Heart right ventricle (tissue), 16 donors: ENCODE data around the gene ITIH4. TPM values are rescaled to one million over a fixed set of nuclear protein-coding genes. Genes with fewer than 3 reads are reported as not detected.

ENCODE experiments used
- ATAC-seq, 8 donors: fragments of 200-7000 bp; cut with Tn5 transposase; one replicate each; pipeline ENCODE4 v1.9.1; 2020; ENCODE audit warnings: mild to moderate bottlenecking in 8 of 8, moderate library complexity in 8 of 8, moderate number of reproducible peaks in 1 of 8
- DNase-seq, 2 donors: peaks; one replicate each; pipeline ENCODE4 v3.0.0-alpha.2; 2020
- H3K27ac ChIP-seq, 10 donors: fragments of 200-600 bp; sonication (generic) in 2 of 10; one replicate each; pipeline versions ENCODE4 v1.5.0 to v1.8.0; 2020 to 2022; ENCODE audit warnings: mild to moderate bottlenecking in 3 of 10
- H3K27me3 ChIP-seq, 7 donors: fragments of 200-600 bp; one replicate each; pipeline ENCODE4 v1.8.0; 2021 to 2022; ENCODE audit warnings: mild to moderate bottlenecking in 2 of 7
- H3K36me3 ChIP-seq, 9 donors: fragments of 200-600 bp; sonication (generic) in 1 of 9; one replicate each; pipeline versions ENCODE4 v1.5.0 to v1.8.0; 2020 to 2022; ENCODE audit warnings: mild to moderate bottlenecking in 2 of 9
- H3K4me1 ChIP-seq, 9 donors: fragments of 200-600 bp; sonication (generic) in 1 of 9; one replicate each; pipeline versions ENCODE4 v1.5.0 to v1.8.0; 2020 to 2022; ENCODE audit warnings: mild to moderate bottlenecking in 4 of 9
- H3K4me3 ChIP-seq, 10 donors: fragments of 200-600 bp; sonication (generic) in 2 of 10; one replicate each; pipeline versions ENCODE4 v1.5.0 to v1.8.0; 2020 to 2022; ENCODE audit warnings: mild to moderate bottlenecking in 7 of 10, moderate library complexity in 2 of 10
- H3K9me3 ChIP-seq, 11 donors: fragments of 200-600 bp in 10 of 11; sonication (generic) in 2 of 11; one replicate each; pipeline versions ENCODE4 v1.5.0 to v1.8.0; 2013 to 2022; ENCODE audit warnings: mild to moderate bottlenecking in 2 of 11, control low read depth in 1 of 11, moderate library complexity in 1 of 11
- CTCF ChIP-seq, 9 donors: fragments of 200-600 bp; sonication (generic) in 2 of 9; IDR thresholded peaks; one replicate each; pipeline versions ENCODE4 v1.5.0 to v1.8.0; 2021 to 2022; ENCODE audit warnings: antibody characterized with exemption in 9 of 9, mild to moderate bottlenecking in 5 of 9, moderate library complexity in 1 of 9
- WGBS, 2 donors: extraction: QIAGEN DNeasy Blood & Tissue Kit; methylation state at CpG; one replicate each; pipeline ENCODE4 v1.1.7; 2013; ENCODE audit warnings: inconsistent platforms in 1 of 2; 5-methylcytosine and 5-hydroxymethylcytosine counted together
- intact Hi-C, 10 donors: fragments of 100-400 bp; cut with DNase I; formaldehyde crosslinking; loops; one replicate each; pipeline versions ENCODE4 v1.11.1 to v1.14.2; 2022
- microRNA-seq, 2 donors: library from miRNA; unstranded; fragments of <30 nt; microRNA quantifications; one replicate each; pipeline ENCODE4 v1.2.0, GENCODE V29; 2021
- polyA plus RNA-seq, 2 donors: library from polyadenylated mRNA; stranded (reverse); fragments of 200-250 nt; gene quantifications; one replicate each; pipeline ENCODE4 v1.2.3, GENCODE V29; 2013
- total RNA-seq, 10 donors: library from RNA; stranded (reverse); fragmentation: NEBNext Ultra II Directional in 3 of 10; extraction: Animal tissue kit (Norgen Biotek cat#: 25700) in 3 of 10; gene quantifications; one replicate each; pipeline versions ENCODE4 v1.2.1 to v1.2.4, GENCODE V29; 2021 to 2023
- donor health status: Arrhythmogenic right ventricular cardiomyopathy.
- donor health status: ischemic (EF 13 %, LVEDD 7.1; RV severe dilation, severe dysfunction).
- donor health status: healthy with polysubstance abuse.
- donor health status: DM: no; HTN: yes; CAD: no.
- donor health status: DM: no; HTN: no; CAD: no.
- donor health status: ischemic (EF 25% LVEDD 6.9; RV normal size, moderate dysfunction).
- donor health status: ischemic (EF 25% LVEDD 5.7; RV mildly dilated, moderate dysfunction).
- donor health status: healthy.
- donor health status: DM: yes; HTN: yes; CAD: no.
- donor health status: Ischemic cardiomyopathy.
- donor health status: ischemic (EF 35%, LVEDD 5.7; RV mildly dilated, moderate dysfunction).
- donor health status: nonischemic (EF 11% LVEDD 7.7; RV severe dilation, severe dysfunction).
- donor health status: DM: yes; HTN: yes; CAD: no.
- donor health status: PGD.
- donor health status: ischemic (EF 29% LVEDD 5.4; RV normal size, mild dysfunction).
- donor health status: nonischemic (EF 23%, LVEDD 6.1; RV moderate dilation, normal function).

Gene ITIH4
- total and polyA plus RNA-seq, 12 donors: 1.5 to 17.9 (median 4.3) TPM

- no peak for DNase-seq
Observed at GRCh38 chr3:52763466-52763865, 67.0 kb downstream of the ITIH4 start.

More at GRCh38 chr3:52763466-52763865, 67.0 kb downstream of the ITIH4 start:
- no peak for TF ChIP-seq CTCF (IDR thresholded peaks at IDR 0.05)
- no peak overlapping the region for H3K4me3 ChIP-seq
- peaks cover 0 to 100% (median 46%) of the 10 kb centered on the region in 9 donors for H3K36me3 ChIP-seq
- no peaks in the 10 kb centered on the region for H3K27me3 ChIP-seq
- peak overlapping the region in 6 of 10 donors; percentile 9 to 77 (median 18) for H3K27ac ChIP-seq
- peak in 4 of 8 donors; percentile 47 to 89 (median 82) for ATAC-seq
- intact Hi-C loops: loop anchor here in 1 of 10 donors (10.0 kb wide), 1 partner anchor 121 kb away; no protein-coding TSS in a partner anchor
- 69 to 71% methylated on average over 2 of the region's 2 CpGs for WGBS, 2 donors
- peaks cover 0 to 27% (median 0%) of the 10 kb centered on the region in 9 donors for H3K4me1 ChIP-seq
- H3K9me3 ChIP-seq: no peaks in the 10 kb centered on the region

Small RNA genes lying within 50 kb of the gene (microRNA-seq; reads per million reads assigned to microRNA genes)
- gene MIR8064: 0 reads per million in 2 donors

Other genes starting within 250 kb of the ITIH4 start
- 10 to 100 TPM; 41.6 to 63.9 (median 51.7) TPM for gene PBRM1, start 144.8 kb downstream of the ITIH4 start, total RNA-seq
- gene PBRM1, start 144.8 kb downstream of the ITIH4 start, polyA plus RNA-seq: 1 to 10 TPM; 6.0 to 8.0 TPM
- gene GNL3, start 144.6 kb downstream of the ITIH4 start, total RNA-seq: 10 to 100 TPM; 20.6 to 45.1 (median 25.7) TPM
- gene GNL3, start 144.6 kb downstream of the ITIH4 start, polyA plus RNA-seq: 10 to 100 TPM; 39.4 to 60.4 TPM
- 10 to 100 TPM; 23.0 to 31.9 (median 28.4) TPM for gene GLT8D1, start 124.9 kb downstream of the ITIH4 start, total RNA-seq
- 10 to 100 TPM; 30.1 to 37.9 TPM for gene GLT8D1, start 124.9 kb downstream of the ITIH4 start, polyA plus RNA-seq
- gene SPCS1, start 124.6 kb downstream of the ITIH4 start, total RNA-seq: 10 to 100 TPM; 74.3 to 97.6 (median 82.2) TPM
- gene SPCS1, start 124.6 kb downstream of the ITIH4 start, polyA plus RNA-seq: 100 to 1,000 TPM in 1 of 2 donors, 10 to 100 TPM in 1; 21.7 to 122 TPM
- 10 to 100 TPM; 12.9 to 21.4 (median 17.2) TPM for gene NEK4, start 59.7 kb downstream of the ITIH4 start, total RNA-seq
- 1 to 10 TPM; 4.6 to 5.0 TPM for gene NEK4, start 59.7 kb downstream of the ITIH4 start, polyA plus RNA-seq
- not detected for gene ITIH1, start 53.1 kb downstream of the ITIH4 start, total RNA-seq
- gene ITIH1, start 53.1 kb downstream of the ITIH4 start, polyA plus RNA-seq: under 1 TPM in 1 of 2 donors, not detected in 1; 0.13 TPM
- gene ITIH3, start 35.9 kb downstream of the ITIH4 start, total RNA-seq: under 1 TPM; 0.13 to 0.97 (median 0.41) TPM
- 1 to 10 TPM; 1.0 to 1.3 TPM for gene ITIH3, start 35.9 kb downstream of the ITIH4 start, polyA plus RNA-seq
- 10 to 100 TPM; 13.0 to 91.1 (median 37.5) TPM for gene MUSTN1, start 4.3 kb upstream of the ITIH4 start, total RNA-seq
- 100 to 1,000 TPM in 1 of 2 donors, 10 to 100 TPM in 1; 59.6 to 182 TPM for gene MUSTN1, start 4.3 kb upstream of the ITIH4 start, polyA plus RNA-seq
- 1 to 10 TPM; 4.0 to 9.7 (median 7.3) TPM for gene STIMATE, start 66.9 kb upstream of the ITIH4 start, total RNA-seq
- 1 to 10 TPM; 4.4 to 7.2 TPM for gene STIMATE, start 66.9 kb upstream of the ITIH4 start, polyA plus RNA-seq
- gene SFMBT1, start 215.4 kb upstream of the ITIH4 start, total RNA-seq: 10 to 100 TPM; 14.5 to 19.1 (median 17.1) TPM
- gene SFMBT1, start 215.4 kb upstream of the ITIH4 start, polyA plus RNA-seq: 1 to 10 TPM; 3.1 to 4.1 TPM